ENCODE measurements around the gene OTUD7B.
"Not testable (repeated sequence)": the region's sequence is repeated elsewhere in the genome, so short reads cannot be mapped to it uniquely, and the experiment has no call there.

Gene OTUD7B

DNA sequence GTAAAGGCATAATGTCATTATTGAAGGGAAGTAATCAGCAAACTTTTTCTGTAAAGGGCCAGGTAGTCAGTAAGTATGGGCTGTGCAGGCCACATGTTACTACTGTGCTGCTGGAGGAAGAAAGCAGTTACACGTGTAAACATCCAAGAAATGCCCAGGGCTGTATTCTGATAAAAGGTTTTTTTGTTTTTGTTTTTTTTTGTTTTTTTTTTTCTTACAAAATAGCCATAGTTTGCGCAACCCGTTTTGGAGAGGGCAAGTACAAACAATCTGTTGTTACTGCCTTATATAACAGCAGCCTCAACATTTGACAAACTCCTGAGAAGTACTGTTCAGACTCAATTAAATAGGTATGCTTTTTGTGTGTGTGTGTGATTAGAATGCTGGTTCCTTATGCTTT lies 47.2 kb downstream of the OTUD7B start:
- Histone ChIP-seq H2AK5ac (ENCODE audit: low read length, severe bottlenecking) (no peak overlapping the region), H3K23ac (ENCODE audit: low read length in 2 of 2) (no peak overlapping the region), H2AFZ (ENCODE audit: low read depth, low read length) (no peak overlapping the region), H2BK15ac (ENCODE audit: low read depth, poor library complexity, severe bottlenecking) (no peak overlapping the region), H3K18ac (ENCODE audit: low read depth in 1 of 2, low read length in 2 of 2) (no peak overlapping the region), H3K27ac (ENCODE audit: low read length, poor library complexity, severe bottlenecking) (no peak overlapping the region), H3K14ac (ENCODE audit: low read length in 2 of 2) (no peak overlapping the region), H3K79me1 (replicated peaks; ENCODE audit: low read length, poor library complexity, severe bottlenecking) (peaks cover 23% of the 10 kb centered on the region), H3K4me3 (ENCODE audit: insufficient read depth in 1 of 2, low read depth in 1 of 2, low read length in 2 of 2) (no peak overlapping the region), H3K9ac (ENCODE audit: low read length) (peak overlapping the region; percentile 52), H2BK5ac (ENCODE audit: low read depth, low read length, poor library complexity, severe bottlenecking) (no peak overlapping the region), H3K4me2 (ENCODE audit: low read length, poor library complexity, severe bottlenecking) (no peak overlapping the region), H3K27me3 (ENCODE audit: control insufficient read depth in 1 of 2, insufficient read depth in 1 of 2, low read length in 2 of 2) (no peaks in the 10 kb centered on the region), H3K9me3 (ENCODE audit: control insufficient read depth, low read length) (no peaks in the 10 kb centered on the region), H2BK12ac (ENCODE audit: low read length in 2 of 2) (no peak overlapping the region), H4K91ac (ENCODE audit: low read length) (no peak overlapping the region), H3K4ac (ENCODE audit: low read depth in 1 of 2, low read length in 2 of 2) (no peak overlapping the region), H3K4me1 (ENCODE audit: control insufficient read depth, insufficient read depth, low read depth, low read length) (no peaks in the 10 kb centered on the region), H3K36me3 (ENCODE audit: control insufficient read depth in 1 of 2, insufficient read depth in 2 of 2, low read depth in 1 of 2, low read length in 2 of 2) (peaks cover 41 to 90% of the 10 kb centered on the region in 2 experiments), H4K8ac (ENCODE audit: low read length) (no peak overlapping the region), H2BK120ac (ENCODE audit: low read depth, low read length) (no peak overlapping the region)
- 67% methylated on average over 1 of the region's 3 CpGs for WGBS
- DNase-seq = no peak

DNA sequence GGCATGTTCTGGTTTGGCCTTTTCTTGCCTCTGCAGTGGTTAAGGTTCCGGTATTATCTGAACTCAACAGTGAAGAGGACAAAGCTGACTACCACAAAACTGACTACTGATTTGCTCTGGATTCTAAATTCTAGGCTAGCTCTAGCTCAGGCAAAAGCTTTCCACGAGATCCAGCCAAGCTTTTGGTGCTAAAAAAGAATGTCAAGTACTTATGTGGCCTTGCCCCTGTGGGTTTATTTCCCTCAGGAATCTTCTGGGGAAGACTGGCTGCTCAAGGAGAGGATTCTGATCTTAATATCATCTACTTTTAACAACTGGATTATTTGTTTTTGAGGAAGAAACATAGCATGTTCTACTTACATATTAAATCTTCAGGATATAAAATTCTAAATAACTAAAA lies 47.8 kb downstream of the OTUD7B start:
- Histone ChIP-seq H4K8ac (ENCODE audit: low read length) (no peak overlapping the region), H3K36me3 (ENCODE audit: control insufficient read depth in 1 of 2, insufficient read depth in 2 of 2, low read depth in 1 of 2, low read length in 2 of 2) (peaks cover 46 to 94% of the 10 kb centered on the region in 2 experiments), H4K91ac (ENCODE audit: low read length) (no peak overlapping the region), H2AFZ (ENCODE audit: low read depth, low read length) (no peak overlapping the region), H2BK120ac (ENCODE audit: low read depth, low read length) (no peak overlapping the region), H2AK5ac (ENCODE audit: low read length, severe bottlenecking) (no peak overlapping the region), H3K4me3 (ENCODE audit: insufficient read depth in 1 of 2, low read depth in 1 of 2, low read length in 2 of 2) (no peak overlapping the region), H3K27me3 (ENCODE audit: control insufficient read depth in 1 of 2, insufficient read depth in 1 of 2, low read length in 2 of 2) (no peaks in the 10 kb centered on the region), H3K14ac (ENCODE audit: low read length in 2 of 2) (no peak overlapping the region), H3K23ac (ENCODE audit: low read length in 2 of 2) (no peak overlapping the region), H3K79me1 (replicated peaks; ENCODE audit: low read length, poor library complexity, severe bottlenecking) (peaks cover 26% of the 10 kb centered on the region), H3K4me1 (ENCODE audit: control insufficient read depth, insufficient read depth, low read depth, low read length) (no peaks in the 10 kb centered on the region), H3K18ac (ENCODE audit: low read depth in 1 of 2, low read length in 2 of 2) (no peak overlapping the region), H3K4ac (ENCODE audit: low read depth in 1 of 2, low read length in 2 of 2) (no peak overlapping the region), H3K9me3 (ENCODE audit: control insufficient read depth, low read length) (no peaks in the 10 kb centered on the region), H2BK15ac (ENCODE audit: low read depth, poor library complexity, severe bottlenecking) (no peak overlapping the region), H3K9ac (ENCODE audit: low read length) (peak overlapping the region; percentile 52), H3K27ac (ENCODE audit: low read length, poor library complexity, severe bottlenecking) (no peak overlapping the region), H2BK5ac (ENCODE audit: low read depth, low read length, poor library complexity, severe bottlenecking) (no peak overlapping the region), H2BK12ac (ENCODE audit: low read length in 2 of 2) (no peak overlapping the region), H3K4me2 (ENCODE audit: low read length, poor library complexity, severe bottlenecking) (no peak overlapping the region)
- 80% methylated on average over 2 of the region's 2 CpGs for WGBS
- peak; percentile 8 for DNase-seq

DNA sequence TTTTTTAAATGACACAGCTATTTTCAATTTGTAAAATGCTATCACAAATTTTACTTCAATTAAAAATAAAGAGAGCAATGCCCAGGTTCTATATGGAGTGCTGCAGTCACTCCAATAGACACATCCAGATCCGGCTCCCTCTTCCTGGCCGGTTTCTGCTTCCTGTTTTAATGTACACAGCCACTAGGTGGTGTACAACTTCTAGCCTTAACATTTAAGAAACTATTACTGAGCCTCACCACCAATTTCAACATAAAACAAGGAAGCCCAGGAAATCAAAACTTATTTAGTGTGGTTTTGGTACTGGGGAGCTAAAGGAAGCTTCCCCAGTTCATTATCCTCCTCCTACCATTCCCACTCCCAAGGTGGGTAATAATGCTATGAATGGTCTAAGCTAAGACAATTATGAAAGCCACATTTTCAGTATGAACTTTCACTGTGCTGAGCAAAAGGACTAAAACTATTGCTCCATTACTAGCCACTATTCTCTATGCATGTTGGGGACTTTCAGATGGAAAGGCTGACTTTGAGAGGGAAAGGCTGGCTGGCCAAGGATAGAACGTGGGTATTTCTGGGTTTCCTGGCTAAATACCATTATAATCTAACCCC lies 48.4 kb downstream of the OTUD7B start:
- H3K4me3 ChIP-seq (ENCODE audit: insufficient read depth in 1 of 2, low read depth in 1 of 2, low read length in 2 of 2) = no peak overlapping the region
- H2BK15ac ChIP-seq (ENCODE audit: low read depth, poor library complexity, severe bottlenecking) = no peak overlapping the region
- H3K14ac ChIP-seq (ENCODE audit: low read length in 2 of 2) = no peak overlapping the region
- no peak overlapping the region for H2BK12ac ChIP-seq (ENCODE audit: low read length in 2 of 2)
- no peaks in the 10 kb centered on the region for H3K27me3 ChIP-seq (ENCODE audit: control insufficient read depth in 1 of 2, insufficient read depth in 1 of 2, low read length in 2 of 2)
- H2AFZ ChIP-seq (ENCODE audit: low read depth, low read length) = no peak overlapping the region
- peak overlapping the region; percentile 23 for H3K27ac ChIP-seq (ENCODE audit: low read length, poor library complexity, severe bottlenecking)
- H3K18ac ChIP-seq (ENCODE audit: low read depth in 1 of 2, low read length in 2 of 2) = no peak overlapping the region
- H2BK5ac ChIP-seq (ENCODE audit: low read depth, low read length, poor library complexity, severe bottlenecking) = no peak overlapping the region
- WGBS = 20% methylated on average over 3 of the region's 3 CpGs
- no peak overlapping the region for H3K23ac ChIP-seq (ENCODE audit: low read length in 2 of 2)
- H3K36me3 ChIP-seq (ENCODE audit: control insufficient read depth in 1 of 2, insufficient read depth in 2 of 2, low read depth in 1 of 2, low read length in 2 of 2) = peaks cover 50 to 93% of the 10 kb centered on the region in 2 experiments
- no peak overlapping the region for H2AK5ac ChIP-seq (ENCODE audit: low read length, severe bottlenecking)
- no peak overlapping the region for H3K4me2 ChIP-seq (ENCODE audit: low read length, poor library complexity, severe bottlenecking)
- no peak overlapping the region for H4K8ac ChIP-seq (ENCODE audit: low read length)
- no peaks in the 10 kb centered on the region for H3K4me1 ChIP-seq (ENCODE audit: control insufficient read depth, insufficient read depth, low read depth, low read length)
- H3K4ac ChIP-seq (ENCODE audit: low read depth in 1 of 2, low read length in 2 of 2) = no peak overlapping the region
- H2BK120ac ChIP-seq (ENCODE audit: low read depth, low read length) = no peak overlapping the region
- no peaks in the 10 kb centered on the region for H3K9me3 ChIP-seq (ENCODE audit: control insufficient read depth, low read length)
- H4K91ac ChIP-seq (ENCODE audit: low read length) = no peak overlapping the region
- peak; percentile 81 for DNase-seq
- peaks cover 24% of the 10 kb centered on the region for H3K79me1 ChIP-seq (replicated peaks; ENCODE audit: low read length, poor library complexity, severe bottlenecking)
- peak overlapping the region; percentile 52 for H3K9ac ChIP-seq (ENCODE audit: low read length)

DNA sequence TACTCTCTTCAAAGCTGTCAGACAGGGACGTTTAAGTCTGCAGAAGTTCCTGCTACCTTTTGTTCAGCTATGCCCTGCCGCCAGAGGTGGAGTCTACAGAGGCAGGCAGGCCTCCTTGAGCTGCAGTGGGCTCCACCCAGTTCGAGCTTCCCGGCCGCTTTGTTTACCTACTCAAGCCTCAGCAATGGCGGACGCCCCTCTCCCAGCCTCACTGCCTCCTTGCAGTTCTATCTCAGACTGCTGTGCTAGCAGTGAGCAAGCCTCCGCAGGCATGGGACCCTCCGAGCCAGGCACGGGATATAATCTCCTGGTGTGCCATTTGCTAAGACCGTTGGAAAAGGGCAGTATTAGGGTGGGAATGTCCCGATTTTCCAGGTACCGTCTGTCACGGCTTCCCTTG lies 53.0 kb downstream of the OTUD7B start:
- not testable (repeated sequence) for H2BK120ac ChIP-seq (ENCODE audit: low read depth, low read length); H2AK5ac ChIP-seq (ENCODE audit: low read length, severe bottlenecking); H3K27me3 ChIP-seq (ENCODE audit: control insufficient read depth in 1 of 2, insufficient read depth in 1 of 2, low read length in 2 of 2); H3K4me3 ChIP-seq (ENCODE audit: insufficient read depth in 1 of 2, low read depth in 1 of 2, low read length in 2 of 2); H2BK5ac ChIP-seq (ENCODE audit: low read depth, low read length, poor library complexity, severe bottlenecking); H3K9me3 ChIP-seq (ENCODE audit: control insufficient read depth, low read length); H4K8ac ChIP-seq (ENCODE audit: low read length); H3K4ac ChIP-seq (ENCODE audit: low read depth in 1 of 2, low read length in 2 of 2); H3K4me2 ChIP-seq (ENCODE audit: low read length, poor library complexity, severe bottlenecking); DNase-seq; H3K4me1 ChIP-seq (ENCODE audit: control insufficient read depth, insufficient read depth, low read depth, low read length); H2BK15ac ChIP-seq (ENCODE audit: low read depth, poor library complexity, severe bottlenecking); H2BK12ac ChIP-seq (ENCODE audit: low read length in 2 of 2); H3K18ac ChIP-seq (ENCODE audit: low read depth in 1 of 2, low read length in 2 of 2); H4K91ac ChIP-seq (ENCODE audit: low read length); H3K9ac ChIP-seq (ENCODE audit: low read length); H3K23ac ChIP-seq (ENCODE audit: low read length in 2 of 2); H2AFZ ChIP-seq (ENCODE audit: low read depth, low read length); H3K14ac ChIP-seq (ENCODE audit: low read length in 2 of 2); H3K27ac ChIP-seq (ENCODE audit: low read length, poor library complexity, severe bottlenecking)
- Histone ChIP-seq H3K36me3 (ENCODE audit: control insufficient read depth in 1 of 2, insufficient read depth in 2 of 2, low read depth in 1 of 2, low read length in 2 of 2) (peaks cover 28 to 53% of the 10 kb centered on the region in 2 experiments), H3K79me1 (replicated peaks; ENCODE audit: low read length, poor library complexity, severe bottlenecking) (peaks cover 12% of the 10 kb centered on the region)
- WGBS = over 99% methylated on average over 14 of the region's 14 CpGs
